Stimulated activated CD4-positive, alpha-beta T cell treated with anti-CD3 and anti-CD28 coated beads, Interleukin-1b, Interleukin-23, amount 100 ng/mL, for 24 hours (primary cell): ENCODE data around the gene ENO1.
"Not testable (repeated sequence)": the region's sequence is repeated elsewhere in the genome, so short reads cannot be mapped to it uniquely, and the experiment has no call there.

ENCODE experiments used
- DNase-seq, 4 experiments: peaks; one replicate each; pipeline ENCODE4 v3.0.0-alpha.2; 2020; ENCODE audit warnings: low read depth in 4 of 4, low spot score in 1 of 4

The ENO1 gene

GRCh38 chr1:8878448-8878697 lies at the start of gene ENO1:
ENO1 (minus strand) TSS chr1:8878686; CDS start chr1:8874908, 3,778 bp downstream.
- DNase-seq = no peak

GRCh38 chr1:8926707-8927694 lies 48.5 kb upstream of the ENO1 start:
- no peak for DNase-seq

GRCh38 chr1:8925960-8926359 lies 47.5 kb upstream of the ENO1 start:
- no peak for DNase-seq

- no peak for DNase-seq
Observed at GRCh38 chr1:8925406-8925805, 46.9 kb upstream of the ENO1 start.

GRCh38 chr1:8922962-8923361 lies 44.5 kb upstream of the ENO1 start:
- DNase-seq = no peak

- DNase-seq = not testable (repeated sequence)
Observed at GRCh38 chr1:8917536-8917935, 39.0 kb upstream of the ENO1 start.

- DNase-seq = no peak
Observed at GRCh38 chr1:8915446-8915845, 37.0 kb upstream of the ENO1 start.

GRCh38 chr1:8914466-8914865 lies 36.0 kb upstream of the ENO1 start:
- no peak for DNase-seq

- DNase-seq = no peak
Observed at GRCh38 chr1:8913457-8913856, 35.0 kb upstream of the ENO1 start.

GRCh38 chr1:8911416-8912309 lies 33.2 kb upstream of the ENO1 start:
- DNase-seq = no peak

- DNase-seq = no peak
Observed at GRCh38 chr1:8910914-8911313, 32.4 kb upstream of the ENO1 start.

GRCh38 chr1:8910331-8910730 lies 31.8 kb upstream of the ENO1 start:
- no peak for DNase-seq

GRCh38 chr1:8908388-8909151 lies 30.1 kb upstream of the ENO1 start:
- no peak for DNase-seq

GRCh38 chr1:8905582-8906191 lies 27.2 kb upstream of the ENO1 start:
- DNase-seq = no peak

GRCh38 chr1:8903908-8904650 lies 25.6 kb upstream of the ENO1 start:
- no peak for DNase-seq

GRCh38 chr1:8903410-8903809 lies 24.9 kb upstream of the ENO1 start:
- no peak for DNase-seq

GRCh38 chr1:8902765-8903164 lies 24.3 kb upstream of the ENO1 start:
- DNase-seq = no peak

- not testable (repeated sequence) for DNase-seq
Observed at GRCh38 chr1:8900684-8901083, 22.2 kb upstream of the ENO1 start.

- DNase-seq = no peak
Observed at GRCh38 chr1:8899046-8899445, 20.6 kb upstream of the ENO1 start.

GRCh38 chr1:8898418-8898817 lies 19.9 kb upstream of the ENO1 start:
- not testable (repeated sequence) for DNase-seq
